ENCODE data around the gene CRMP1. TPM values are rescaled to one million over a fixed set of nuclear protein-coding genes. Genes with fewer than 3 reads are reported as not detected.

Gene CRMP1
- total RNA-seq, 1 donor, result under 0.01 TPM

- Histone ChIP-seq H4K20me1 (ENCODE audit: insufficient read depth, low read length) (no peaks in the 10 kb centered on the region), H2AFZ (ENCODE audit: low read length) (no peak overlapping the region), H3K79me2 (ENCODE audit: insufficient read depth, low read length) (no peaks in the 10 kb centered on the region), H3K4me3 (ENCODE audit: insufficient read depth, low read length) (no peak overlapping the region), H3K9me3 (ENCODE audit: low read depth, low read length) (no peaks in the 10 kb centered on the region), H3K4me1 (ENCODE audit: insufficient read depth, low read length) (no peaks in the 10 kb centered on the region), H3K27ac (ENCODE audit: low read depth, low read length) (no peak overlapping the region), H3K27me3 (ENCODE audit: insufficient read depth, low read length) (no peaks in the 10 kb centered on the region), H3K36me3 (ENCODE audit: insufficient read depth, low read length) (no peaks in the 10 kb centered on the region), H3K4me2 (ENCODE audit: insufficient read depth, low read length) (no peak overlapping the region)
- TF ChIP-seq CTCF (IDR thresholded peaks at IDR 0.05; ENCODE audit: extremely low read depth, low read depth, low read length), result no peak
- DNase-seq (ENCODE audit: insufficient read length, low spot score, missing footprints), result no peak
These were observed 40.2 kb upstream of the CRMP1 start for GRCh38 chr4:5933116-5933515.

GRCh38 chr4:5932035-5932568, 39.2 kb upstream of the CRMP1 start:
- no peak for DNase-seq (ENCODE audit: insufficient read length, low spot score, missing footprints)
- Histone ChIP-seq H3K27me3 (ENCODE audit: insufficient read depth, low read length) (peaks cover 2% of the 10 kb centered on the region), H3K9me3 (ENCODE audit: low read depth, low read length) (no peaks in the 10 kb centered on the region), H4K20me1 (ENCODE audit: insufficient read depth, low read length) (no peaks in the 10 kb centered on the region), H3K4me2 (ENCODE audit: insufficient read depth, low read length) (no peak overlapping the region), H3K4me3 (ENCODE audit: insufficient read depth, low read length) (no peak overlapping the region), H3K36me3 (ENCODE audit: insufficient read depth, low read length) (no peaks in the 10 kb centered on the region), H3K27ac (ENCODE audit: low read depth, low read length) (no peak overlapping the region), H3K4me1 (ENCODE audit: insufficient read depth, low read length) (no peaks in the 10 kb centered on the region), H2AFZ (ENCODE audit: low read length) (no peak overlapping the region), H3K79me2 (ENCODE audit: insufficient read depth, low read length) (no peaks in the 10 kb centered on the region)
- TF ChIP-seq CTCF (IDR thresholded peaks at IDR 0.05; ENCODE audit: extremely low read depth, low read depth, low read length), result no peak

GRCh38 chr4:5931526-5931925, 38.6 kb upstream of the CRMP1 start:
- Histone ChIP-seq H3K36me3 (ENCODE audit: insufficient read depth, low read length) (no peaks in the 10 kb centered on the region), H3K4me3 (ENCODE audit: insufficient read depth, low read length) (no peak overlapping the region), H3K4me1 (ENCODE audit: insufficient read depth, low read length) (no peaks in the 10 kb centered on the region), H3K4me2 (ENCODE audit: insufficient read depth, low read length) (no peak overlapping the region), H3K27me3 (ENCODE audit: insufficient read depth, low read length) (peaks cover 3% of the 10 kb centered on the region), H3K79me2 (ENCODE audit: insufficient read depth, low read length) (no peaks in the 10 kb centered on the region), H4K20me1 (ENCODE audit: insufficient read depth, low read length) (no peaks in the 10 kb centered on the region), H3K27ac (ENCODE audit: low read depth, low read length) (no peak overlapping the region), H2AFZ (ENCODE audit: low read length) (no peak overlapping the region), H3K9me3 (ENCODE audit: low read depth, low read length) (no peaks in the 10 kb centered on the region)
- DNase-seq (ENCODE audit: insufficient read length, low spot score, missing footprints), result no peak
- no peak for TF ChIP-seq CTCF (IDR thresholded peaks at IDR 0.05; ENCODE audit: extremely low read depth, low read depth, low read length)

- no peak for DNase-seq (ENCODE audit: insufficient read length, low spot score, missing footprints)
- no peaks in the 10 kb centered on the region for H3K36me3 ChIP-seq (ENCODE audit: insufficient read depth, low read length)
- H3K27me3 ChIP-seq (ENCODE audit: insufficient read depth, low read length), result peaks cover 3% of the 10 kb centered on the region
- no peaks in the 10 kb centered on the region for H4K20me1 ChIP-seq (ENCODE audit: insufficient read depth, low read length)
- H3K4me2 ChIP-seq (ENCODE audit: insufficient read depth, low read length), result no peak overlapping the region
- H3K27ac ChIP-seq (ENCODE audit: low read depth, low read length), result no peak overlapping the region
- no peak for TF ChIP-seq CTCF (IDR thresholded peaks at IDR 0.05; ENCODE audit: extremely low read depth, low read depth, low read length)
- H3K4me3 ChIP-seq (ENCODE audit: insufficient read depth, low read length), result no peak overlapping the region
- H2AFZ ChIP-seq (ENCODE audit: low read length), result no peak overlapping the region
- no peaks in the 10 kb centered on the region for H3K4me1 ChIP-seq (ENCODE audit: insufficient read depth, low read length)
- H3K79me2 ChIP-seq (ENCODE audit: insufficient read depth, low read length), result no peaks in the 10 kb centered on the region
- H3K9me3 ChIP-seq (ENCODE audit: low read depth, low read length), result no peaks in the 10 kb centered on the region
These were observed 38.0 kb upstream of the CRMP1 start for GRCh38 chr4:5930876-5931275.
